Sigmoid colon (tissue), 7 donors: ENCODE data around the gene SPOP. TPM values are rescaled to one million over a fixed set of nuclear protein-coding genes. Genes with fewer than 3 reads are reported as not detected.

Source experiments
- DNase-seq: peaks from one replicate; pipeline ENCODE4 v3.0.0-alpha.2; 2019
- H3K27ac ChIP-seq, 4 donors: fragments of 200-600 bp; sonication (generic); one replicate each; pipeline ENCODE4 v1.5.1; 2016 to 2019; ENCODE audit warnings: mild to moderate bottlenecking in 1 of 4
- H3K27me3 ChIP-seq, 3 donors: fragments of 200-600 bp; sonication (generic); one replicate each; pipeline ENCODE4 v1.5.1; 2019; ENCODE audit warnings: mild to moderate bottlenecking in 1 of 3
- H3K36me3 ChIP-seq, 4 donors: fragments of 200-600 bp; sonication (generic); one replicate each; pipeline ENCODE4 v1.5.1; 2016 to 2019
- H3K4me1 ChIP-seq, 4 donors: fragments of 200-600 bp; sonication (generic); one replicate each; pipeline ENCODE4 v1.5.1; 2017 to 2019
- H3K4me3 ChIP-seq, 4 donors: fragments of 200-600 bp; sonication (generic); one replicate each; pipeline ENCODE4 v1.5.1; 2017 to 2019; ENCODE audit warnings: mild to moderate bottlenecking in 2 of 4, moderate library complexity in 1 of 4
- H3K9me3 ChIP-seq, 4 donors: fragments of 200-600 bp in 3 of 4; sonication (generic) in 3 of 4; one replicate each; pipeline versions ENCODE4 v1.5.1 to v1.6.1; 2013 to 2019
- CTCF ChIP-seq, 4 experiments: fragments of 450-650 bp in 3 of 4; fragments of 200-600 bp in 1 of 4; IDR thresholded peaks; one replicate each; pipeline ENCODE4 v1.5.1; 2016 to 2019; ENCODE audit warnings: antibody characterized with exemption in 4 of 4, mild to moderate bottlenecking in 3 of 4, moderate library complexity in 2 of 4
- EP300 ChIP-seq, 4 donors: sonication (generic); formaldehyde crosslinking; IDR thresholded peaks; one replicate each; pipeline ENCODE4 v1.6.1; 2017; ENCODE audit warnings: antibody characterized with exemption in 4 of 4
- POLR2A ChIP-seq, 2 donors: fragments of 450-650 bp; IDR thresholded peaks; one replicate each; pipeline ENCODE4 v1.6.1; 2016; ENCODE audit warnings: antibody characterized with exemption in 2 of 2, mild to moderate bottlenecking in 2 of 2, moderate library complexity in 2 of 2
- POLR2AphosphoS5 ChIP-seq, 4 donors: sonication (generic); formaldehyde crosslinking; IDR thresholded peaks; one replicate each; pipeline ENCODE4 v1.6.1; 2017; ENCODE audit warnings: antibody characterized with exemption in 4 of 4
- WGBS, 2 donors: extraction: QIAGEN DNeasy Blood & Tissue Kit; methylation state at CpG; one replicate each; pipeline ENCODE4 v1.1.7; 2013; 5-methylcytosine and 5-hydroxymethylcytosine counted together
- intact Hi-C: fragments of 100-400 bp; cut with DNase I; formaldehyde crosslinking; loops from one replicate; pipeline ENCODE4 v1.15.1; 2023
- polyA plus RNA-seq, 3 donors: library from polyadenylated mRNA; stranded (reverse); fragments of 200-250 nt; gene quantifications; one replicate each; pipeline ENCODE4 v1.2.3, GENCODE V29; 2013
- total RNA-seq, 4 donors: library from RNA; depleted of rRNA; stranded (reverse); fragments of >200 nt; gene quantifications; one replicate each; pipeline ENCODE4 v1.1.0, GENCODE V29; 2016
- donor health status: healthy with polysubstance abuse.
- donor health status: Bipolar disorder and iron deficiency.
- donor health status: healthy.

Gene SPOP
- total and polyA plus RNA-seq, 7 donors, result 33.0 to 332 (median 226) TPM

- intact Hi-C loops, result loop anchor here (5.0 kb wide), 2 partner anchors 37 to 102 kb away; partner anchors contain the start of gene SPOP
- DNase-seq, result no peak
- Histone ChIP-seq H3K27ac (peak overlapping the region; percentile 85 to 96 (median 90)), H3K4me1 (peaks cover 0 to 58% (median 53%) of the 10 kb centered on the region in 4 donors), H3K4me3 (peak overlapping the region; percentile 81 to 85 (median 84)), H3K9me3 (no peaks in the 10 kb centered on the region), H3K27me3 (no peaks in the 10 kb centered on the region), H3K36me3 (peaks cover 0 to 8% (median 0%) of the 10 kb centered on the region in 4 donors)
- 6 to 13% methylated on average over 29 of the region's 29 CpGs for WGBS, 2 donors
- no peak for TF ChIP-seq EP300 (IDR thresholded peaks at IDR 0.05)
- no peak for TF ChIP-seq POLR2A (IDR thresholded peaks at IDR 0.05)
- TF ChIP-seq POLR2AphosphoS5 (IDR thresholded peaks at IDR 0.05), result no peak
- no peak for TF ChIP-seq CTCF (IDR thresholded peaks at IDR 0.05)
These were observed 102.8 kb downstream of the SPOP start for GRCh38 chr17:49574945-49575678.

GRCh38 chr17:49574323-49574781 is 103.5 kb downstream of the SPOP start:
- H3K27ac ChIP-seq, result peak overlapping the region; percentile 85 to 96 (median 90)
- WGBS, 2 donors, result 37 to 69% methylated on average over 13 of the region's 13 CpGs

GRCh38 chr17:49573510-49574322 is 104.2 kb downstream of the SPOP start:
- no peaks in the 10 kb centered on the region for H3K9me3 ChIP-seq
- 47 to 70% methylated on average over 15 of the region's 15 CpGs for WGBS, 2 donors
- intact Hi-C loops, result no loop called here
- peaks cover 0 to 59% (median 51%) of the 10 kb centered on the region in 4 donors for H3K4me1 ChIP-seq
- H3K36me3 ChIP-seq, result peaks cover 0 to under 1% (median 0%) of the 10 kb centered on the region in 4 donors
- H3K27me3 ChIP-seq, result no peaks in the 10 kb centered on the region
- DNase-seq, result no peak
- TF ChIP-seq POLR2A (IDR thresholded peaks at IDR 0.05) (no peak), EP300 (IDR thresholded peaks at IDR 0.05) (no peak), CTCF (IDR thresholded peaks at IDR 0.05) (no peak), POLR2AphosphoS5 (IDR thresholded peaks at IDR 0.05) (no peak)
- H3K4me3 ChIP-seq, result no peak overlapping the region
- H3K27ac ChIP-seq, result peak overlapping the region; percentile 85 to 96 (median 90)

More at GRCh38 chr17:49574323-49574781, 103.5 kb downstream of the SPOP start:
- Histone ChIP-seq H3K4me1 (peaks cover 0 to 62% (median 56%) of the 10 kb centered on the region in 4 donors), H3K36me3 (peaks cover 0 to 7% (median 0%) of the 10 kb centered on the region in 4 donors), H3K27me3 (no peaks in the 10 kb centered on the region), H3K4me3 (no peak overlapping the region), H3K9me3 (no peaks in the 10 kb centered on the region)
- TF ChIP-seq CTCF (IDR thresholded peaks at IDR 0.05), result no peak
- TF ChIP-seq POLR2AphosphoS5 (IDR thresholded peaks at IDR 0.05), result peak in 2 of 4 donors; percentile 16 to 39
- no peak for DNase-seq
- intact Hi-C loops, result no loop called here

- DNase-seq, result no peak
- intact Hi-C loops, result no loop called here
- Histone ChIP-seq H3K27ac (peak overlapping the region; percentile 85 to 96 (median 90)), H3K4me3 (no peak overlapping the region), H3K27me3 (no peaks in the 10 kb centered on the region), H3K4me1 (peaks cover 0 to 55% (median 50%) of the 10 kb centered on the region in 4 donors), H3K9me3 (no peaks in the 10 kb centered on the region), H3K36me3 (no peaks in the 10 kb centered on the region)
- TF ChIP-seq POLR2A (IDR thresholded peaks at IDR 0.05) (no peak), CTCF (IDR thresholded peaks at IDR 0.05) (no peak), EP300 (IDR thresholded peaks at IDR 0.05) (no peak), POLR2AphosphoS5 (IDR thresholded peaks at IDR 0.05) (no peak)
- WGBS, 2 donors, result 73 to 85% methylated on average over 6 of the region's 6 CpGs
These were observed 105.0 kb downstream of the SPOP start for GRCh38 chr17:49572806-49573420.
